Cardiac fibroblast (primary cell): ENCODE measurements around the gene ITGA11.
A peak's percentile ranks its signal among the peaks of the same experiment; 100 is the strongest.

Experiments used
- DNase-seq, 2 donors: peaks; one replicate each; pipeline versions ENCODE4 v3.0.0 to v3.0.0-alpha.2; 2010; ENCODE audit warnings: low read depth in 2 of 2
- H3K4me3 ChIP-seq, 2 donors: replicated peaks in 1 of 2; 1 replicate in 1 of 2; 2 replicates in 1 of 2; pipeline ENCODE4 v1.5.1; 2011; ENCODE audit warnings: low read depth in 2 of 2, low read length in 2 of 2, mild to moderate bottlenecking in 2 of 2, moderate library complexity in 1 of 2
- CTCF ChIP-seq: IDR thresholded peaks from one replicate; pipeline ENCODE4 v1.5.1; 2011; ENCODE audit warnings: low read depth, mild to moderate bottlenecking, low read length, inconsistent platforms

ITGA11 gene

GRCh38 chr15:68379759-68380290, 52.1 kb downstream of the ITGA11 start:
- DNase-seq, result peak; percentile 28 to 58
- no peak for TF ChIP-seq CTCF
- no peak overlapping the region for H3K4me3 ChIP-seq

GRCh38 chr15:68379058-68379758, 52.8 kb downstream of the ITGA11 start:
- no peak overlapping the region for H3K4me3 ChIP-seq
- TF ChIP-seq CTCF, result no peak
- no peak for DNase-seq

- no peak for TF ChIP-seq CTCF
- no peak for DNase-seq
- H3K4me3 ChIP-seq, result no peak overlapping the region
Measured at GRCh38 chr15:68378595-68378994, 53.4 kb downstream of the ITGA11 start.

- H3K4me3 ChIP-seq, result no peak overlapping the region
- TF ChIP-seq CTCF, result no peak
- DNase-seq, result no peak
Measured at GRCh38 chr15:68377766-68378165, 54.2 kb downstream of the ITGA11 start.

- no peak overlapping the region for H3K4me3 ChIP-seq
- TF ChIP-seq CTCF, result no peak
- DNase-seq, result no peak
Measured at GRCh38 chr15:68376447-68377060, 55.4 kb downstream of the ITGA11 start.

- DNase-seq, result no peak
- TF ChIP-seq CTCF, result no peak
- no peak overlapping the region for H3K4me3 ChIP-seq
Measured at GRCh38 chr15:68375716-68376220, 56.2 kb downstream of the ITGA11 start.
